ENCODE data around the gene CNTN5.

- TF ChIP-seq POLR2A (IDR thresholded peaks at IDR 0.05) = no peak
- no peak for TF ChIP-seq CTCF (IDR thresholded peaks at IDR 0.05)
Observed at GRCh38 chr11:99686838-99687237, 666.1 kb downstream of the CNTN5 start.

Measured in uterus (tissue), 2 donors.